ENCODE measurements around the gene CAMTA1.
"Not testable (repeated sequence)": the region's sequence is repeated elsewhere in the genome, so short reads cannot be mapped to it uniquely, and the experiment has no call there.

The CAMTA1 gene

GRCh38 chr1:7406641-7407543 is 621.6 kb downstream of the CAMTA1 start:
- no peak for DNase-seq (ENCODE audit: low read depth in 2 of 2)

- no peak for DNase-seq (ENCODE audit: low read depth in 2 of 2)
Observed at GRCh38 chr1:7407544-7407895, 622.3 kb downstream of the CAMTA1 start.

GRCh38 chr1:7407980-7408770 is 622.9 kb downstream of the CAMTA1 start:
- no peak for DNase-seq (ENCODE audit: low read depth in 2 of 2)

- no peak for DNase-seq (ENCODE audit: low read depth in 2 of 2)
Observed at GRCh38 chr1:7408771-7409150, 623.5 kb downstream of the CAMTA1 start.

GRCh38 chr1:7409278-7409677 is 624.0 kb downstream of the CAMTA1 start:
- no peak for DNase-seq (ENCODE audit: low read depth in 2 of 2)

- DNase-seq (ENCODE audit: low read depth in 2 of 2), result no peak
Observed at GRCh38 chr1:7410156-7410555, 624.9 kb downstream of the CAMTA1 start.

GRCh38 chr1:7417618-7418017 is 632.4 kb downstream of the CAMTA1 start:
- DNase-seq (ENCODE audit: low read depth in 2 of 2), result not testable (repeated sequence)

- no peak for DNase-seq (ENCODE audit: low read depth in 2 of 2)
Observed at GRCh38 chr1:7418442-7419080, 633.3 kb downstream of the CAMTA1 start.

GRCh38 chr1:7420098-7420445 is 634.8 kb downstream of the CAMTA1 start:
- no peak for DNase-seq (ENCODE audit: low read depth in 2 of 2)

GRCh38 chr1:7420470-7421100 is 635.3 kb downstream of the CAMTA1 start:
- no peak for DNase-seq (ENCODE audit: low read depth in 2 of 2)

GRCh38 chr1:7421471-7422075 is 636.3 kb downstream of the CAMTA1 start:
- no peak for DNase-seq (ENCODE audit: low read depth in 2 of 2)

GRCh38 chr1:7422081-7422480 is 636.8 kb downstream of the CAMTA1 start:
- DNase-seq (ENCODE audit: low read depth in 2 of 2), result no peak

- DNase-seq (ENCODE audit: low read depth in 2 of 2), result no peak
Observed at GRCh38 chr1:7422561-7422960, 637.3 kb downstream of the CAMTA1 start.

- no peak for DNase-seq (ENCODE audit: low read depth in 2 of 2)
Observed at GRCh38 chr1:7422966-7423365, 637.7 kb downstream of the CAMTA1 start.

GRCh38 chr1:7424352-7424890 is 639.2 kb downstream of the CAMTA1 start:
- DNase-seq (ENCODE audit: low read depth in 2 of 2), result no peak

GRCh38 chr1:7425229-7425628 is 640.0 kb downstream of the CAMTA1 start:
- DNase-seq (ENCODE audit: low read depth in 2 of 2), result no peak

- DNase-seq (ENCODE audit: low read depth in 2 of 2), result no peak
Observed at GRCh38 chr1:7425771-7426170, 640.5 kb downstream of the CAMTA1 start.

- DNase-seq (ENCODE audit: low read depth in 2 of 2), result peak in 1 of 2 experiments; percentile 9
Observed at GRCh38 chr1:7426780-7427604, 641.7 kb downstream of the CAMTA1 start.

- no peak for DNase-seq (ENCODE audit: low read depth in 2 of 2)
Observed at GRCh38 chr1:7427605-7428300, 642.5 kb downstream of the CAMTA1 start.

GRCh38 chr1:7429290-7429689 is 644.0 kb downstream of the CAMTA1 start:
- no peak for DNase-seq (ENCODE audit: low read depth in 2 of 2)
